Mesenteric fat pad (tissue), 1 donor: ENCODE measurements around the gene DLG1. TPM values are rescaled to one million over a fixed set of nuclear protein-coding genes. Genes with fewer than 3 reads are reported as not detected.
"Not testable (repeated sequence)": the region's sequence is repeated elsewhere in the genome, so short reads cannot be mapped to it uniquely, and the experiment has no call there.

ENCODE experiments used
- DNase-seq: peaks from one replicate; pipeline ENCODE4 v3.0.0-alpha.2; 2020; ENCODE audit warnings: low spot score
- total RNA-seq: library from RNA; stranded (reverse); fragmentation: NEBNext Ultra II Directional; extraction: Animal tissue kit (Norgen Biotek cat#: 25700); gene quantifications from one replicate; pipeline ENCODE4 v1.2.1, GENCODE V29; 2021
- donor health status: DM: yes; HTN: yes; CAD: no.

DLG1 gene
- total RNA-seq, 1 donor from 2014 or later: 68.5 TPM

- DNase-seq: no peak
Observed at GRCh38 chr3:197117114-197117513, 181.3 kb downstream of the DLG1 start.

GRCh38 chr3:197114007-197114406 lies 184.4 kb downstream of the DLG1 start:
- no peak for DNase-seq

GRCh38 chr3:197111685-197112084 lies 186.7 kb downstream of the DLG1 start:
- no peak for DNase-seq

GRCh38 chr3:197105786-197106185 lies 192.6 kb downstream of the DLG1 start:
- DNase-seq: no peak

- DNase-seq: no peak
Observed at GRCh38 chr3:197104738-197105137, 193.7 kb downstream of the DLG1 start.

GRCh38 chr3:197103766-197104165 lies 194.6 kb downstream of the DLG1 start:
- DNase-seq: no peak

GRCh38 chr3:197093871-197094270 lies 204.5 kb downstream of the DLG1 start:
- DNase-seq: no peak

GRCh38 chr3:197088370-197088769 lies 210.0 kb downstream of the DLG1 start:
- no peak for DNase-seq

- no peak for DNase-seq
Observed at GRCh38 chr3:197085137-197085536, 213.3 kb downstream of the DLG1 start.

GRCh38 chr3:197083486-197083885 lies 214.9 kb downstream of the DLG1 start:
- DNase-seq: no peak

- no peak for DNase-seq
Observed at GRCh38 chr3:197082871-197083270, 215.5 kb downstream of the DLG1 start.

GRCh38 chr3:197080344-197080743 lies 218.1 kb downstream of the DLG1 start:
- DNase-seq: no peak

GRCh38 chr3:197076415-197076814 lies 222.0 kb downstream of the DLG1 start:
- DNase-seq: no peak

GRCh38 chr3:197068077-197068476 lies 230.3 kb downstream of the DLG1 start:
- DNase-seq: no peak

GRCh38 chr3:197064771-197065170 lies 233.6 kb downstream of the DLG1 start:
- DNase-seq: no peak

- no peak for DNase-seq
Observed at GRCh38 chr3:197062446-197062845, 236.0 kb downstream of the DLG1 start.

GRCh38 chr3:197051637-197052036 lies 246.8 kb downstream of the DLG1 start:
- not testable (repeated sequence) for DNase-seq

- DNase-seq: no peak
Observed at GRCh38 chr3:197050511-197050910, 247.9 kb downstream of the DLG1 start.

GRCh38 chr3:197042539-197042938 lies 255.9 kb downstream of the DLG1 start:
- DNase-seq: no peak

GRCh38 chr3:197041875-197042488 lies 256.4 kb downstream of the DLG1 start:
- DNase-seq: no peak

- no peak for DNase-seq
Observed at GRCh38 chr3:197040658-197041057, 257.8 kb downstream of the DLG1 start.

GRCh38 chr3:197038679-197039462 lies 259.5 kb downstream of the DLG1 start:
- DNase-seq: no peak

- no peak for DNase-seq
Observed at GRCh38 chr3:197035577-197035976, 262.8 kb downstream of the DLG1 start.
